ENCODE results near the gene CRACDL. TPM values are rescaled to one million over a fixed set of nuclear protein-coding genes. Genes with fewer than 3 reads are reported as not detected.

The CRACDL gene
- polyA plus RNA-seq, 1 of the 3 experiments (the other 2 are of a cell fraction): not detected

DNA sequence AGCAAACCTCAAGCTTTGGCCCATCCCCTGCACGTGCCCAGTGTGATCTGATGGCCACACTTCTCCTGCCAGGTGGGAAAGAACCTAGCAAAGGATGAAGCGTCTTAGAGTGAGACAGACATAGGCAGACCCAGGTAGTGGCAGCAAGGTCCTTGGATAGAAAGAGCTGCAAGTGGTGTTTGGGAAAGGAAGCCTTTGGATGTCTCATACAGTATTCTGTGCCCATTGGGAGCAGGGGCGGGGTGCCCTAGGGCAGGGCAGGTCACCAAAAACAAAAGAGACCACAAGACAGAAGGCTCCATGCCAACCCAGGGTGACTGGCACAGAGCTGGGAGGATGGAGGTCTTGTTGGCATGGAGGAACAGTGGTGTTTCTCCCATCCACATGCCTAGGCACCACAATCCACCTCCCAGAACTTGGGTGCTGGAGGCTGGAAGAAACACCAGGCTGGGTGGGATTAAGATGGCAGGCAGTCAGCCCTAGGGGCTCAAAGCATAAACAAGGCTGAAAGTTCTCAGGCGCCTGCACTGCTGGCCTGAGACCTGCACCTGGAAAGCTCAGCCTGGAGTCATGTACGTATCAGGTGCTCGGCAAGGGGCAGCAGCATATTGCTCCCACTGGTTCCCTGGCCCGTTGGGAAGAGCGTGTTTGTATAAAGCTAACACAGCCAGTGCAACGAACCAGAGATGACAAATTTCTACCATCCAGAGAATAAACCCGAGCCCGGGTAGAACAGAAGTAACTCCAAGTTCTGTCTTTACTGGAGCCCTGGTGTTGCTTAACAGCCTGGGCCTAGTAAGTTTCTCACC lies 52.9 kb downstream of the CRACDL start:
- CTCF ChIA-PET: no interaction called here
- Histone ChIP-seq H3K9me2 (no peaks in the 10 kb centered on the region), H3K9ac (no peak overlapping the region), H3K9me3 (no peaks in the 10 kb centered on the region), H3K4me3 (ENCODE audit: low read depth in 2 of 2, low read length in 1 of 2) (no peak overlapping the region), H3F3A (replicated peaks; ENCODE audit: insufficient read depth) (no peaks in the 10 kb centered on the region), H3K79me2 (ENCODE audit: insufficient read depth) (no peaks in the 10 kb centered on the region), H3K36me3 (replicated peaks in 1 of 2; ENCODE audit: control insufficient read depth in 1 of 2, insufficient read depth in 2 of 2, low read length in 1 of 2) (no peaks in the 10 kb centered on the region), H3K4me2 (no peak overlapping the region), H3K4me1 (ENCODE audit: control insufficient read depth in 1 of 2, insufficient read depth in 2 of 2, low read depth in 1 of 2, low read length in 1 of 2) (no peaks in the 10 kb centered on the region), H3K27me3 (ENCODE audit: insufficient read depth) (no peaks in the 10 kb centered on the region), H3K27ac (ENCODE audit: low read depth in 2 of 2, low read length in 1 of 2) (no peak overlapping the region), H4K20me1 (ENCODE audit: insufficient read depth) (no peaks in the 10 kb centered on the region), H2AFZ (ENCODE audit: low read depth) (no peak overlapping the region)
- no peak for DNase-seq
- POLR2A ChIA-PET: no interaction called here
- TF ChIP-seq EP300 (IDR thresholded peaks at IDR 0.05; ENCODE audit: borderline replicate concordance in 1 of 2, low read depth in 1 of 2, low read length in 1 of 2) (no peak), ZBTB33 (IDR thresholded peaks at IDR 0.05; ENCODE audit: borderline replicate concordance, low read depth) (no peak), CHD2 (IDR thresholded peaks at IDR 0.05; ENCODE audit: low read length, partially characterized antibody) (no peak), GABPA (IDR thresholded peaks at IDR 0.05; ENCODE audit: low read depth) (no peak), MEF2A (IDR thresholded peaks at IDR 0.05; ENCODE audit: borderline replicate concordance, low read depth) (no peak), GATA2 (CRISPR knock-in tag; IDR thresholded peaks at IDR 0.05) (no peak), USF2 (IDR thresholded peaks at IDR 0.05; ENCODE audit: borderline replicate concordance, low read depth, low read length) (no peak), PBX3 (IDR thresholded peaks at IDR 0.05) (no peak), SIN3A (IDR thresholded peaks at IDR 0.05; ENCODE audit: borderline replicate concordance, low read depth, low read length) (no peak), SMC3 (IDR thresholded peaks at IDR 0.05; ENCODE audit: low read depth, low read length) (no peak), RAD21 (IDR thresholded peaks at IDR 0.05; ENCODE audit: low read length) (no peak), RCOR1 (IDR thresholded peaks at IDR 0.05; ENCODE audit: low read length) (no peak), RFX5 (IDR thresholded peaks at IDR 0.05; ENCODE audit: low read length) (no peak), NFIC (IDR thresholded peaks at IDR 0.05; ENCODE audit: borderline replicate concordance) (no peak), JUND (IDR thresholded peaks at IDR 0.05) (no peak), TCF12 (IDR thresholded peaks at IDR 0.05) (no peak), YY1 (IDR thresholded peaks at IDR 0.05; ENCODE audit: low read depth) (no peak), RXRA (IDR thresholded peaks at IDR 0.05; ENCODE audit: borderline replicate concordance, low read depth) (no peak)
- TF ChIP-seq, protein P1, sequence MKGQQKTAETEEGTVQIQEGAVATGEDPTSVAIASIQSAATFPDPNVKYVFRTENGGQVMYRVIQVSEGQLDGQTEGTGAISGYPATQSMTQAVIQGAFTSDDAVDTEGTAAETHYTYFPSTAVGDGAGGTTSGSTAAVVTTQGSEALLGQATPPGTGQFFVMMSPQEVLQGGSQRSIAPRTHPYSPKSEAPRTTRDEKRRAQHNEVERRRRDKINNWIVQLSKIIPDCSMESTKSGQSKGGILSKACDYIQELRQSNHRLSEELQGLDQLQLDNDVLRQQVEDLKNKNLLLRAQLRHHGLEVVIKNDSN (IDR thresholded peaks at IDR 0.05; ENCODE audit: borderline replicate concordance, low read depth): no peak
- WGBS (ENCODE audit: low lambda C conversion rate): 72% methylated on average over 9 of the region's 11 CpGs

Measured in SK-N-SH (cell line).